Activated CD8-positive, alpha-beta memory T cell treated with anti-CD3 and anti-CD28 coated beads, Interleukin-2, amount 50 U/mL, for 4 hours (primary cell): ENCODE results near the gene CA5A.
"Not testable (repeated sequence)": the region's sequence is repeated elsewhere in the genome, so short reads cannot be mapped to it uniquely, and the experiment has no call there.

ENCODE experiments used
- DNase-seq: peaks from one replicate; pipeline ENCODE4 v3.0.0-alpha.2; 2020

The CA5A gene

GRCh38 chr16:87946596-87947347, 10.4 kb upstream of the CA5A start:
- DNase-seq: no peak

- no peak for DNase-seq
Observed at GRCh38 chr16:87945351-87946042, 9.2 kb upstream of the CA5A start.

GRCh38 chr16:87942680-87943079, 6.4 kb upstream of the CA5A start:
- no peak for DNase-seq

GRCh38 chr16:87939562-87940423, 3.5 kb upstream of the CA5A start:
- DNase-seq: no peak

- DNase-seq: no peak
Observed at GRCh38 chr16:87938412-87938949, 2.2 kb upstream of the CA5A start.

- not testable (repeated sequence) for DNase-seq
Observed at GRCh38 chr16:87937231-87937542, 858 bp upstream of the CA5A start.

- not testable (repeated sequence) for DNase-seq
Observed at GRCh38 chr16:87936016-87936374, 334 bp downstream of the CA5A start.

GRCh38 chr16:87934752-87935425, 1.4 kb downstream of the CA5A start:
- DNase-seq: not testable (repeated sequence)

GRCh38 chr16:87933140-87933495, 3.2 kb downstream of the CA5A start:
- DNase-seq: no peak

- not testable (repeated sequence) for DNase-seq
Observed at GRCh38 chr16:87932475-87933139, 3.7 kb downstream of the CA5A start.

- DNase-seq: no peak
Observed at GRCh38 chr16:87931504-87931903, 4.8 kb downstream of the CA5A start.

- DNase-seq: no peak
Observed at GRCh38 chr16:87930456-87930855, 5.9 kb downstream of the CA5A start.

- DNase-seq: no peak
Observed at GRCh38 chr16:87929986-87930385, 6.3 kb downstream of the CA5A start.

- no peak for DNase-seq
Observed at GRCh38 chr16:87927195-87927562, 9.2 kb downstream of the CA5A start.

- peak; percentile 45 for DNase-seq
Observed at GRCh38 chr16:87926246-87927194, 9.8 kb downstream of the CA5A start.

GRCh38 chr16:87924811-87925670, 11.3 kb downstream of the CA5A start:
- no peak for DNase-seq

- no peak for DNase-seq
Observed at GRCh38 chr16:87924041-87924810, 12.1 kb downstream of the CA5A start.

GRCh38 chr16:87922250-87922871, 14.0 kb downstream of the CA5A start:
- no peak for DNase-seq

- no peak for DNase-seq
Observed at GRCh38 chr16:87921236-87921773, 15.0 kb downstream of the CA5A start.
